ENCODE results near the gene ZNF341. TPM values are rescaled to one million over a fixed set of nuclear protein-coding genes. Genes with fewer than 3 reads are reported as not detected.

Gene ZNF341
- polyA plus RNA-seq, 1 donor from 2014 or later: 1.2 TPM

- Histone ChIP-seq H2AFZ (ENCODE audit: low read depth, low read length) (no peak overlapping the region), H3K9me3 (ENCODE audit: low read length) (no peaks in the 10 kb centered on the region), H3K79me2 (replicated peaks; ENCODE audit: insufficient read depth, low read length) (peaks cover 26% of the 10 kb centered on the region), H3K4me2 (ENCODE audit: low read length) (no peak overlapping the region), H4K20me1 (ENCODE audit: insufficient read depth) (no peaks in the 10 kb centered on the region), H3K9me2 (ENCODE audit: insufficient read depth, low read length) (no peaks in the 10 kb centered on the region), H3K27ac (ENCODE audit: low read length) (no peak overlapping the region), H3K27me3 (ENCODE audit: insufficient read depth, low read depth, low read length) (no peaks in the 10 kb centered on the region), H3K36me3 (ENCODE audit: insufficient read depth, low read length) (no peaks in the 10 kb centered on the region), H3F3A (ENCODE audit: insufficient read depth, low read length, poor library complexity, severe bottlenecking) (no peaks in the 10 kb centered on the region), H3K4me3 (ENCODE audit: low read length) (no peak overlapping the region), H3K9ac (ENCODE audit: low read length) (no peak overlapping the region)
- no peak for TF ChIP-seq RAD21 (conservative IDR thresholded peaks at IDR 0.05)
- TF ChIP-seq POLR2AphosphoS5 (IDR thresholded peaks at IDR 0.05): no peak
- no peak for TF ChIP-seq CTCF (IDR thresholded peaks at IDR 0.05; ENCODE audit: poor library complexity, severe bottlenecking)
- no peak for TF ChIP-seq EZH2 (IDR thresholded peaks at IDR 0.05; ENCODE audit: borderline replicate concordance, insufficient read depth, low read length, poor library complexity, severe bottlenecking)
- no peak for TF ChIP-seq EP300 (conservative IDR thresholded peaks at IDR 0.05; ENCODE audit: poor library complexity, severe bottlenecking)
- no peak for TF ChIP-seq SMC3 (conservative IDR thresholded peaks at IDR 0.05; ENCODE audit: poor library complexity)
- TF ChIP-seq TAF1 (IDR thresholded peaks at IDR 0.05; ENCODE audit: low read depth): no peak
- TF ChIP-seq REST (IDR thresholded peaks at IDR 0.05; ENCODE audit: borderline replicate concordance): no peak
- TF ChIP-seq MXI1 (conservative IDR thresholded peaks at IDR 0.05; ENCODE audit: poor library complexity, severe bottlenecking): no peak
Observed at GRCh38 chr20:33820362-33820761, 88.6 kb downstream of the ZNF341 start.

GRCh38 chr20:33821270-33821836, 89.6 kb downstream of the ZNF341 start:
- H3K9me2 ChIP-seq (ENCODE audit: insufficient read depth, low read length): no peaks in the 10 kb centered on the region
- H3K4me2 ChIP-seq (ENCODE audit: low read length): no peak overlapping the region
- H3K4me3 ChIP-seq (ENCODE audit: low read length): no peak overlapping the region
- no peaks in the 10 kb centered on the region for H3K9me3 ChIP-seq (ENCODE audit: low read length)
- H3K27me3 ChIP-seq (ENCODE audit: insufficient read depth, low read depth, low read length): no peaks in the 10 kb centered on the region
- no peak overlapping the region for H3K27ac ChIP-seq (ENCODE audit: low read length)
- H3F3A ChIP-seq (ENCODE audit: insufficient read depth, low read length, poor library complexity, severe bottlenecking): no peaks in the 10 kb centered on the region
- H2AFZ ChIP-seq (ENCODE audit: low read depth, low read length): no peak overlapping the region
- no peak for TF ChIP-seq RAD21 (conservative IDR thresholded peaks at IDR 0.05)
- no peak for TF ChIP-seq EP300 (conservative IDR thresholded peaks at IDR 0.05; ENCODE audit: poor library complexity, severe bottlenecking)
- TF ChIP-seq POLR2AphosphoS5 (IDR thresholded peaks at IDR 0.05): no peak
- TF ChIP-seq CTCF (IDR thresholded peaks at IDR 0.05; ENCODE audit: poor library complexity, severe bottlenecking): no peak
- no peak for TF ChIP-seq SMC3 (conservative IDR thresholded peaks at IDR 0.05; ENCODE audit: poor library complexity)
- no peak for TF ChIP-seq REST (IDR thresholded peaks at IDR 0.05; ENCODE audit: borderline replicate concordance)
- no peak for TF ChIP-seq EZH2 (IDR thresholded peaks at IDR 0.05; ENCODE audit: borderline replicate concordance, insufficient read depth, low read length, poor library complexity, severe bottlenecking)
- H3K36me3 ChIP-seq (ENCODE audit: insufficient read depth, low read length): no peaks in the 10 kb centered on the region
- H3K9ac ChIP-seq (ENCODE audit: low read length): no peak overlapping the region
- peaks cover 30% of the 10 kb centered on the region for H3K79me2 ChIP-seq (replicated peaks; ENCODE audit: insufficient read depth, low read length)
- H4K20me1 ChIP-seq (ENCODE audit: insufficient read depth): no peaks in the 10 kb centered on the region

All from neural cell (in vitro differentiated cells).